Measurements from ENCODE around the gene LAMC2. TPM values are rescaled to one million over a fixed set of nuclear protein-coding genes. Genes with fewer than 3 reads are reported as not detected.

Gene LAMC2
- 1.5 and 3.4 TPM in 2 replicates for total RNA-seq

GRCh38 chr1:183185941-183186490, at the start of gene LAMC2:
LAMC2 (plus strand) TSS chr1:183186264; CDS start chr1:183186353, 89 bp downstream.

Other genes starting within 250 kb of the LAMC2 start
- gene SHCBP1L, start 233.1 kb upstream of the LAMC2 start, total RNA-seq, result 0.14 TPM in 1 of 2 replicates, not detected in the other
- gene LAMC1, start 162.8 kb upstream of the LAMC2 start, total RNA-seq, result 503 and 620 TPM in 2 replicates
- gene NMNAT2, start 232.1 kb downstream of the LAMC2 start, total RNA-seq, result 0.22 and 6.0 TPM in 2 replicates

All from placental pericyte (primary cell).